ENCODE results near the gene BCL2.

- TF ChIP-seq CTCF (IDR thresholded peaks at IDR 0.05) = no peak
- no peak for TF ChIP-seq FOXP4 (CRISPR knock-in tag; IDR thresholded peaks at IDR 0.05)
- no peak for TF ChIP-seq ZBTB43 (CRISPR knock-in tag; IDR thresholded peaks at IDR 0.05)
- no peak for TF ChIP-seq ZNF532 (CRISPR knock-in tag; IDR thresholded peaks at IDR 0.05; ENCODE audit: borderline replicate concordance)
- no peak for TF ChIP-seq ZNF416 (CRISPR knock-in tag; IDR thresholded peaks at IDR 0.05)
- TF ChIP-seq MAX (CRISPR knock-in tag; IDR thresholded peaks at IDR 0.05) = no peak
- TF ChIP-seq NR2C2 (CRISPR knock-in tag; IDR thresholded peaks at IDR 0.05) = no peak
- TF ChIP-seq CREB1 (CRISPR knock-in tag; IDR thresholded peaks at IDR 0.05) = no peak
- no peak for TF ChIP-seq AFF4 (CRISPR knock-in tag; IDR thresholded peaks at IDR 0.05; ENCODE audit: borderline replicate concordance)
- TF ChIP-seq ZNF219 (CRISPR knock-in tag; IDR thresholded peaks at IDR 0.05; ENCODE audit: borderline replicate concordance) = no peak
- TF ChIP-seq USF2 (CRISPR knock-in tag; IDR thresholded peaks at IDR 0.05) = no peak
Measured at GRCh38 chr18:63318889-63319382, 633 bp downstream of the BCL2 start.
